K562 (cell line): ENCODE results near the gene ADI1. TPM values are rescaled to one million over a fixed set of nuclear protein-coding genes. Genes with fewer than 3 reads are reported as not detected.

Experiments used
- CEBPG ChIP-seq, 3 experiments: fragments of 200-800 bp in 1 of 3; sonication (Bioruptor generic) in 1 of 3; sonication (generic) in 1 of 3; formaldehyde crosslinking in 1 of 3; IDR thresholded peaks in 2 of 3; conservative IDR thresholded peaks in 1 of 3; 2 replicates each; pipeline versions ENCODE4 v1.6.1 to v1.8.0; 2016 to 2022; ENCODE audit warnings: missing compliant biosample characterization in 2 of 3, missing genetic modification characterization in 2 of 3, mild to moderate bottlenecking in 1 of 3, missing genetic modification reagents in 1 of 3
- HDAC8 ChIP-seq: fragments of 450-650 bp; IDR thresholded peaks from 2 replicates; pipeline ENCODE4 v1.6.1; 2016; ENCODE audit warnings: mild to moderate bottlenecking, missing genetic modification characterization, moderate library complexity, missing compliant biosample characterization
- HMG20B ChIP-seq: fragments of 250-450 bp; sonication (Bioruptor Pico); IDR thresholded peaks from 2 replicates; pipeline ENCODE4 v1.5.0; 2021; ENCODE audit warnings: mild to moderate bottlenecking
- IFI16 ChIP-seq: fragments of 250-450 bp; sonication (Bioruptor Pico); IDR thresholded peaks from 2 replicates; pipeline ENCODE4 v2.1.2; 2022; ENCODE audit warnings: mild to moderate bottlenecking, inconsistent platforms
- MAFG ChIP-seq: fragments of 450-650 bp; conservative IDR thresholded peaks from 2 replicates; pipeline ENCODE4 v1.6.1; 2016; ENCODE audit warnings: missing genetic modification characterization, missing compliant biosample characterization
- MEF2A ChIP-seq: IDR thresholded peaks from 2 replicates; pipeline ENCODE4 v1.6.1; 2011; ENCODE audit warnings: low read depth, mild to moderate bottlenecking, low read length, moderate library complexity; ENCODE audit not compliant: control insufficient read depth
- POLR2B ChIP-seq: fragments of 450-650 bp; IDR thresholded peaks from 2 replicates; pipeline ENCODE4 v1.6.1; 2018; ENCODE audit warnings: low read depth; ENCODE audit not compliant: partially characterized antibody
- RAD21 ChIP-seq, 2 experiments: fragments of 250-450 bp in 1 of 2; fragments of 450-650 bp in 1 of 2; sonication (Bioruptor Pico) in 1 of 2; formaldehyde crosslinking in 1 of 2; IDR thresholded peaks in 1 of 2; conservative IDR thresholded peaks in 1 of 2; 2 replicates each; pipeline versions ENCODE4 v1.4.0 to v1.8.0; 2020 to 2022; ENCODE audit warnings: mild to moderate bottlenecking in 2 of 2, moderate library complexity in 1 of 2
- TRIM25 ChIP-seq: fragments of 450-650 bp; IDR thresholded peaks from 2 replicates; pipeline ENCODE4 v1.7.0; 2016; ENCODE audit warnings: borderline replicate concordance
- ZKSCAN3 ChIP-seq: fragments of 250-450 bp; sonication (Bioruptor Pico); IDR thresholded peaks from 2 replicates; pipeline ENCODE4 v1.4.0; 2020
- ZNF23 ChIP-seq: fragments of 250-450 bp; sonication (Bioruptor Pico); IDR thresholded peaks from 2 replicates; pipeline ENCODE4 v1.4.0; 2020; ENCODE audit warnings: mild to moderate bottlenecking
- ZNF445 ChIP-seq: fragments of 250-450 bp; sonication (Bioruptor Pico); IDR thresholded peaks from 2 replicates; pipeline ENCODE4 v1.4.0; 2020; ENCODE audit warnings: low read depth, mild to moderate bottlenecking, moderate library complexity
- ZNF695 ChIP-seq: fragments of 450-650 bp; formaldehyde crosslinking; IDR thresholded peaks from 2 replicates; pipeline ENCODE4 v1.4.0; 2020; ENCODE audit warnings: mild to moderate bottlenecking, moderate library complexity
- polyA plus RNA-seq, 8 experiments: library from polyadenylated mRNA; depleted of rRNA in 4 of 8; stranded (reverse) in 5 of 8; unstranded in 3 of 8; fragments of >200 nt; fragmentation: Nextera tagmentation in 2 of 8; fragmentation: Illumina TruSeq in 1 of 8; extraction: Ambion mirVana in 2 of 8; extraction: Trizol in 1 of 8; gene quantifications; 2 replicates each; pipeline versions ENCODE4 v1.2.1 to v1.2.3, GENCODE V29; 2011 to 2014; ENCODE audit warnings: inconsistent platforms in 1 of 8, missing spikeins in 1 of 8
- total RNA-seq, 7 experiments: library from RNA; depleted of rRNA in 6 of 7; stranded (reverse); fragments of >200 nt in 6 of 7; fragmentation: Illumina TruSeq in 2 of 7; extraction: Trizol in 2 of 7; gene quantifications; 2 replicates each; pipeline versions ENCODE4 v1.2.1 to v1.2.3, GENCODE V29; 2011 to 2021; ENCODE audit warnings: low replicate concordance in 1 of 7
- TF ChIP-seq, protein P1 (sequence below), 2 experiments: fragments of 450-650 bp; formaldehyde crosslinking in 1 of 2; IDR thresholded peaks; 2 replicates each; pipeline versions ENCODE4 v1.4.0 to v1.6.1; 2014 to 2020; ENCODE audit warnings: mild to moderate bottlenecking in 2 of 2, borderline replicate concordance in 1 of 2, low read depth in 1 of 2
- TF ChIP-seq, protein P2 (sequence below): IDR thresholded peaks from 2 replicates; pipeline ENCODE4 v1.6.1; 2012; ENCODE audit warnings: low read depth, low read length, improper control_type of control experiment, borderline replicate concordance

Gene ADI1
- total and polyA plus RNA-seq, 9 of the 15 experiments (the other 6 are each of a cell fraction or from before 2014, with no cell fraction given): 6.1 to 51.0 (median 27.1) TPM

DNA sequence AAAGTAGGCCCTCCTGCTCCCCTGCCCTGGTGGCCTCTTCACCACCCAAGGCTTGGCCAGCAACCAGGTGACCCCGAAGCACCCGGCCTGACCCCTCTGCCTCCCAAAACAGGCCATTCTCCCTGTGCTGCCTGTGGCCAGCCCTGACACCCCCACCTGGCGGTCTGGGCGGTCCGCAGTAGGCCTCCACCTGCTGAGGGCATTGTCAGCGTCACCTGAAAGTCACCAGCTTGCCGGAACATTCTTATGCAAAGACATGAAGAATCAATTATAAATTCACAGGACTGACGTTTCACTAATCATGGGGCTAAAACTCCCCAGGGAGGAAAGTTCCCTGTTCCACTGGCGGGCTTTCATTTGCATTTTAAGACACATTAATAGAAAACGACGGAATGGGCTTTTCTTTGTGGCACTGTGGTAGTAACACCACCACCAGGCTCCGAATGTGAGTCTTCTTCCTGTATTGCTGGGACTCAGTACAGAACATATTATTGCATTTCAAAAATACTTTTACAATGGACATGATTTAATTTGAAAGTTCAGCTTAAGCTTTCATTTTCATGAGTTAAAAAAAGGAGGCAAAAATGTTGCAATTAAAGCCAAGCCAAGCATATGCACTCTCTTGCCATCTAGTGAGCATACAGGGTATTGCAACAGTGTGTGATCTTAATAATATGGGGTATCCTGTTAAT, 57.4 kb downstream of the ADI1 start (continued):
- TF ChIP-seq, protein P1, sequence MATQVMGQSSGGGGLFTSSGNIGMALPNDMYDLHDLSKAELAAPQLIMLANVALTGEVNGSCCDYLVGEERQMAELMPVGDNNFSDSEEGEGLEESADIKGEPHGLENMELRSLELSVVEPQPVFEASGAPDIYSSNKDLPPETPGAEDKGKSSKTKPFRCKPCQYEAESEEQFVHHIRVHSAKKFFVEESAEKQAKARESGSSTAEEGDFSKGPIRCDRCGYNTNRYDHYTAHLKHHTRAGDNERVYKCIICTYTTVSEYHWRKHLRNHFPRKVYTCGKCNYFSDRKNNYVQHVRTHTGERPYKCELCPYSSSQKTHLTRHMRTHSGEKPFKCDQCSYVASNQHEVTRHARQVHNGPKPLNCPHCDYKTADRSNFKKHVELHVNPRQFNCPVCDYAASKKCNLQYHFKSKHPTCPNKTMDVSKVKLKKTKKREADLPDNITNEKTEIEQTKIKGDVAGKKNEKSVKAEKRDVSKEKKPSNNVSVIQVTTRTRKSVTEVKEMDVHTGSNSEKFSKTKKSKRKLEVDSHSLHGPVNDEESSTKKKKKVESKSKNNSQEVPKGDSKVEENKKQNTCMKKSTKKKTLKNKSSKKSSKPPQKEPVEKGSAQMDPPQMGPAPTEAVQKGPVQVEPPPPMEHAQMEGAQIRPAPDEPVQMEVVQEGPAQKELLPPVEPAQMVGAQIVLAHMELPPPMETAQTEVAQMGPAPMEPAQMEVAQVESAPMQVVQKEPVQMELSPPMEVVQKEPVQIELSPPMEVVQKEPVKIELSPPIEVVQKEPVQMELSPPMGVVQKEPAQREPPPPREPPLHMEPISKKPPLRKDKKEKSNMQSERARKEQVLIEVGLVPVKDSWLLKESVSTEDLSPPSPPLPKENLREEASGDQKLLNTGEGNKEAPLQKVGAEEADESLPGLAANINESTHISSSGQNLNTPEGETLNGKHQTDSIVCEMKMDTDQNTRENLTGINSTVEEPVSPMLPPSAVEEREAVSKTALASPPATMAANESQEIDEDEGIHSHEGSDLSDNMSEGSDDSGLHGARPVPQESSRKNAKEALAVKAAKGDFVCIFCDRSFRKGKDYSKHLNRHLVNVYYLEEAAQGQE (IDR thresholded peaks at IDR 0.05; ENCODE audit: borderline replicate concordance): peak; percentile 41; the same call in 1 of the 2 replicates
- TF ChIP-seq, protein P1 (CRISPR knock-in tag; IDR thresholded peaks at IDR 0.05; ENCODE audit: low read depth): no peak
- TF ChIP-seq ZNF695: no peak
- no peak for TF ChIP-seq IFI16 (CRISPR knock-in tag)
- TF ChIP-seq MEF2A: no peak
- TF ChIP-seq RAD21 (CRISPR knock-in tag; conservative IDR thresholded peaks at IDR 0.05 in 1 of 2, IDR thresholded peaks at IDR 0.05 in 1 of 2): peak; percentile 55 to 81
- TF ChIP-seq HMG20B (CRISPR knock-in tag): no peak
- TF ChIP-seq ZNF23 (CRISPR knock-in tag): no peak
- TF ChIP-seq, protein P2, sequence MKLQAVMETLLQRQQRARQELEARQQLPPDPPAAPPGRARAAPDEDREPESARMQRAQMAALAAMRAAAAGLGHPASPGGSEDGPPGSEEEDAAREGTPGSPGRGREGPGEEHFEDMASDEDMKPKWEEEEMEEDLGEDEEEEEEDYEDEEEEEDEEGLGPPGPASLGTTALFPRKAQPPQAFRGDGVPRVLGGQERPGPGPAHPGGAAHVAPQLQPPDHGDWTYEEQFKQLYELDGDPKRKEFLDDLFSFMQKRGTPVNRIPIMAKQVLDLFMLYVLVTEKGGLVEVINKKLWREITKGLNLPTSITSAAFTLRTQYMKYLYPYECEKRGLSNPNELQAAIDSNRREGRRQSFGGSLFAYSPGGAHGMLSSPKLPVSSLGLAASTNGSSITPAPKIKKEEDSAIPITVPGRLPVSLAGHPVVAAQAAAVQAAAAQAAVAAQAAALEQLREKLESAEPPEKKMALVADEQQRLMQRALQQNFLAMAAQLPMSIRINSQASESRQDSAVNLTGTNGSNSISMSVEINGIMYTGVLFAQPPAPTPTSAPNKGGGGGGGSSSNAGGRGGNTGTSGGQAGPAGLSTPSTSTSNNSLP: 0 out of 2 replicates have a peak, but pooled peaks have one; percentile 63
- TF ChIP-seq MAFG: no peak
- no peak for TF ChIP-seq ZNF445 (CRISPR knock-in tag)
- no peak for TF ChIP-seq HDAC8
- TF ChIP-seq ZKSCAN3 (CRISPR knock-in tag): no peak
- TF ChIP-seq CEBPG (CRISPR knock-in tag; IDR thresholded peaks at IDR 0.05): 0 out of 2 replicates have a peak, but pooled peaks have one; percentile 30
- TF ChIP-seq CEBPG (tag; conservative IDR thresholded peaks at IDR 0.05 in 1 of 2, IDR thresholded peaks at IDR 0.05 in 1 of 2): peak; percentile 84 to 91
- TF ChIP-seq TRIM25: no peak
- TF ChIP-seq POLR2B: no peak
